ENCODE results near the gene SRF.

- peak; percentile 34 for TF ChIP-seq CTCF (IDR thresholded peaks at IDR 0.05)
- no peak for TF ChIP-seq EZH2 (IDR thresholded peaks at IDR 0.05)
- TF ChIP-seq EZH2phosphoT487 (IDR thresholded peaks at IDR 0.05) = no peak
Measured at GRCh38 chr6:43174263-43175112, 3.4 kb downstream of the SRF start.
